HG03095 (cell line): ENCODE data around the gene KRTAP5-3.

Experiments used
- ATAC-seq: cut with Tn5 transposase; IDR thresholded peaks from one replicate; pipeline ENCODE4 v1.9.1; 2021; ENCODE audit warnings: moderate library complexity; ENCODE audit not compliant: unreplicated experiment

KRTAP5-3 gene

DNA sequence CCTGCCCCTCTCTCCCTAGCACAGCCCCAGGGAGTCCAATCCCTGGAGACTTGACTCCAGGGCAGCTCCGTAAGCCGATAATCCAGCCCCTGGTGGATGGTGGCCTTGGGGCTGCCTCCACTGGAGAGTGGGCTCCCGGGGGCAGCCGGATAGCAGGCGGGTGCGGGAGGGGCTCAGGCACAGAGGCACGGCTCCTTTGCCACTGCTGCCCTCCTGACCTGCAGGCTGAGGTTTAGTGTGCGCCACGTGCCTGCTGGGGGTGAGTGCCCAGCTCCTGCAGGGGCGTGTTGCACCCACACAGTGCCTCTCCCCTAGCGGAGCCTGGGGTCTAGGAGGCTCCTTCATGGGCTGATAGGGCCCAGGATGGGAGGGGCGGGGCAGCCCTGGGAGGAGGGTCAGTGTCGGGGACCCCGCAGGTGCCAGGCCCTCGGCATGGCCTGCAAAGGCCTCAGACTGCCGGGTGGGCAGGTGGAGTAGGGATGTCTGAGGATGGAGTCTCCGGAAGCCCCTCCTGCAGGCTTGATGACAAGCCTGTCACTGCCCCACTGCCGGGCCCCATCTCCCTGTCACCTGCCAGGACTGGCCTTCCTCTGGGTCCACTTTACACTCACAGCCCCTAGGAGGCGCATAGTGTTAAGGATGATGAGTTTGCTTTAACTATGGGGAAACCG, 41.7 kb downstream of the KRTAP5-3 start:
- no peak for ATAC-seq

DNA sequence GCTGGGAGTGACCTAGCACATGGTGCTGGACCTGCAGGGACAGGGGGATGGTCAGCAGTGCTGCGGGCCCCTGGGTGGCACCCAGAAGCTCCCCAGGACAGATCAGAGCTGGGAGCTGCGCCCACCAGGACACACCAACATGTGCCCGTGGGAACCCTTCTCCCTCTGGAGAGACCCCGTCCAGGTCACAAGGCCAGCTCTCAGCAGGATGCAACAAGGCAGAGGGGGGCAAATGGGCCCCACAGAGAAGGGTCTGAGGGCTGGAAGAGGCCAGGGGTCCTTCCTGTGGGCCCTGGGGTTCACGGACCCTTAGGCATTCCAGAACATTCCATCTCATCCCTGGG, 42.4 kb downstream of the KRTAP5-3 start:
- ATAC-seq: no peak

DNA sequence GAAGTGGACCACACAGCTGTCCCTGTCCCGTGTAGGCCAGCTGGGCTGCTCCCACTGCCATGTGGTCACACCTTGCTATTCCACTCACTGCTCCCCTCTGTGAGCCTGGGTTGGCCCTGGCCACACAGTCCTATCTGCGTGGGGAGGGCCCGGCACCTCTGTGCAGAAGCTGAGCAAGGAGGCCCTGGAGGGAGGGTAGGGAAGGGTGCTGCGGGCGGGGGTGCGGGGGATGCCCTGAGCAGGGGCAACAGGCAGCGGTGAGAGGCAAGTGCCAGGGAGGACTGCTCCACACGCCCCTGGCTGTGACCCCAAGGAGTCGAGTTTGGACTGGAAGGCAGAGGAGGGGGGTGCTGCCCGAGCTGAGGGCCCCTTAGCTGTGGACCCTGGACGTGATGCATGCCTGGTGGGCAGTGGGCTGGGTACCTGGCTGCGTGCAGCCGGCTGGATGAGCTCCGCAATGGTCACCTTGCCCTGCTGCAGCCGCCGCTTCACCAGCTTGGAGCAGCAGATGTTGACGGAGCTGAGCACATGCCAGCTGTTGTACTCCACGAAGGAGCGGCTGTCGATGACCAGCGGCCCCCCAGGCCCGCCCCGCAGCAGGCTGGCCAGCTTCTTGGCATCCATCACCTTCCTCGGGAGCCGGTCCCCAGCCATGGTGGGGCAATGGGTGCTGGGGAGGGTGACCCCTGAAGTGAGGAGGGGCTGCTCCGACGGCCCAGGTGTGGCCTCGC, 42.9 kb downstream of the KRTAP5-3 start:
- no peak for ATAC-seq

DNA sequence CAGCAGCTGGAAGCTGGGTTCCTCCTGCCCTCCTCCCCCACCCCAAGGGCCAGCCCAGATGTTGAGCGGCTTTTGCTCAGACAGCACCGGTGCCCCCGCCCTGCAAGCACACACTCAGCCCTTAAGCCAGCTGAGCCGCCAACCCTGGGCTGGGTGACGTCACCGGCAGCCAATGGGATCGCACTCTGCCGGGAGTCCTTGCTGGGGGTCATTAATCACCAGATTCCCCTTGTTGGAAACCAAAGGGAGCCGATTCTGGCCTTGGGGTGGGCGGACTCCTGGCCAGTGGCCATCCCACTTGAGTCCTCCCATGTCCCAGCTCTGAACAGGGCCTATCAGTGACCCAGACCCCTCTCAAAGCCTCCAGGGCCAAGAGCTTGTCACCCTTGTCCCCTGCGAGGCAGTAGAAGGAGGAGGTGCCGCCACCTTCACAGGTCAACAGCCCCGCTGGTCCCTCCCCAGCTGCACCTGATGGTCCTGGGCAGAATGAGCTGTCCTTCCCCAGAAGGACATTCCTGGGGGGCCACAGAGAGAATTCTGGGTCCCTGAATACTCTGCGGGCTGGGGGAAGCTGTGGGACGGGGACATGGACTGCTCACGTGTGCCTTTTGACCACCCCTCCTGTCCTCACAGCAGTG, 43.6 kb downstream of the KRTAP5-3 start:
- ATAC-seq: no peak

DNA sequence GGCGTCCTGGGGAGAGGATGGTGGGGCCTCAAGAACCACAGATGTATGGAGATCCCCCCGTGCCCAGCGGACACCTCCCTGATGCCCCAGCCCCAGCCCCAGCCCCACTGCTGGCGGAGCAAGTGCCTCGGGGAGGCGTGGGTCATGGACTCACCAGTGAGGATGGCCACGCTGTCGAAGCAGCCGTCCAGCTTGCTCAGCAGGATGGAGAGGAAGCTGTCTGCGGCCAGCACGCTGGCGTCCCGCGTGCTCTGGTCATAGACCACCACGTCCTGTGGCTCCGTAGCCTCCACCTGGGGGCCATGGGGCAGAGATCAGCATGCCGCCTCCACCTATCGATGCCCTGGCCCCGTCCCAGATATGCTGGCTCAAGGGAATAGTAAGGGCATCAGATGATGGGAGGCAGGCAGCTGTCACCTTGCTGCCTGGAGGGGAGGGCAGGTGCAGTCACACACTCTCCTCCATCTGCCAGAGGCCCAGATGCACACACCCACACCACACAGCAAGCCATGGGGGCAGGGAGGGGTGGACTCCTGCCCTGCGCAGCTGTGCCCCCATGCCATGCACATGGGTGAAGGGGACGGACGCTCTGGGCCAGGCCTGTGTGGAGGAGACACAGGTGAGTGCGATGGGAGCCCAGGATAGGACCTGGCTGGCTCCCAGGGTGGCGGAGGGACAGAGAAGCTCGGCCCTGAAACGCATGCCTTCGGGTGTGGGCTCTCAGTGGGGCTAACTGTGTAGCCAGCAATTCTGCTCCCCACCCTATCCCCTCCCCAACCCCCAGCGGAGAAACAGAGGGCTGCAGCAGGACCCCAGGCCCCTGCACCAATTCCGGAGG, 44.3 kb downstream of the KRTAP5-3 start:
- no peak for ATAC-seq

DNA sequence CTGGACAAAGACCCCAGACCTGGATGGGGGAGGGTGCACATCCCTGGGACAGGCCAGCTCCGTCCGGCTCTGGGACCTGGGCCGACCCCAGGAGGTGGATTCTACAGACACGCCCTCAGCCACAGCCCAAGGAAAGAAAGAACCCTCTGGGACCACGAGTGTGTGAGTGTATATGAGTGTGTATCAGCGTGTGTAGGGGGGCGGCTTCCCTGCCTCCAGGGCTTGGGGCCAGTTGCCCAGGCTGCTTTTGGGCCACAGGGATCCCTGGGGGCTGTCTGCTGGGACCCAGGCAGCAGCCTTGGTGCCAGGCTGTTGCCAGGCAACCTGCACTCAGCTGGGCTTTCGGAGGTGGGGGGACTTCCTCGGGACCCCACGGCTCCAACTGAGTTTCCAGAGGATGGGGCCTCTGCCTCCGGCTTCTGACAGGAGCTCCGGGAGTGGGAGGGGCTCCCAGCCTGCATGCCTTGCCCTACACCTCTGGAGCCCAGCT, 45.1 kb downstream of the KRTAP5-3 start:
- ATAC-seq: no peak

DNA sequence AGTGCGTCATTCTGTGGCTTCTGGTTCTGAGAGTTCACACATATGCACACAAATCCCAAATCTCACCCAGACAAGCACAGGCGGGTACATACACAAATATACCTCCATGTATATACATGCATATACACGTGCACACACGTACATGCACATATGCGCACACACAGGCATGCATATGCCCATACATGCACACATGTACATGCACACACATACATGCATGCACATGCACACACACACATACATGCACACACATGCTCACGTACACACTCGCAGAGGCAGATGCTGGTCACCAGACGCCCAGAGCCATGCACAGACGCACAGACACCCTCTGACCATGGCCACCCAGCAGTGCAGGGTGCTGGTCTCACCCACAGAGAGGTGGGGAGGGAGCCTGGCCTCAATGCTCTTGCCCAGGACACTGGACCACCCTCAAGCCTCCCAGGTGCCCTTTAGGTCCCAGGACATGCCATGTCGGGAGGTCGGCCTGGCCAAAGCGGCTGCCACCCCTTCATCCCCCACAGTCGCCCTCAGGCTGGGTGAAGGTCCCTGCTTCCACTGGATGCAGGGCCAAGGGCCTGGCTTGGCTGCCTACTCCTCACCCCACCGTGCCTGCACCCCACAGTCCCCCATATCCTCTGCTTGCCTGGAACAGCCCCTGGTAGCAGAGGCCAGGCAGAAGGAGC, 45.7 kb downstream of the KRTAP5-3 start:
- ATAC-seq: no peak

DNA sequence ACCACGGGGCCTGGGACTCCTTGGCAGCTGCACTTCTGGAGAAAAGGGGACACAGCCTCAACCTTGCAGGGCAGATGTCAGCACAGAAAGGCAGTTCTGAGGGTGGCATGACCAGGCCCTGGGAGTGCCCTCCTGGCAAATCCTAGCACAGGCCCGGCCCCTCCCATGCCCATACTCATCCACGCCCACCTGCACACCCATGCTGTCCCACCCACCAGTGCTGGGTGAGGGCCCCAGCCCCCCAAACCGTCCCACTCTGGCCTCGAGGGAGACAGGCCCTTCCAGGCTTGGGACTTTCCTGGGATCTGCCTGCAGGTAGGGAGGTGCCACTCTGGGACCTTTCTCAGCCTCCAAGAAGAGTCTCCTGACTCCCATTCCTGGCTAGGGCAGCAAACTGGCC, 46.3 kb downstream of the KRTAP5-3 start:
- ATAC-seq: no peak

DNA sequence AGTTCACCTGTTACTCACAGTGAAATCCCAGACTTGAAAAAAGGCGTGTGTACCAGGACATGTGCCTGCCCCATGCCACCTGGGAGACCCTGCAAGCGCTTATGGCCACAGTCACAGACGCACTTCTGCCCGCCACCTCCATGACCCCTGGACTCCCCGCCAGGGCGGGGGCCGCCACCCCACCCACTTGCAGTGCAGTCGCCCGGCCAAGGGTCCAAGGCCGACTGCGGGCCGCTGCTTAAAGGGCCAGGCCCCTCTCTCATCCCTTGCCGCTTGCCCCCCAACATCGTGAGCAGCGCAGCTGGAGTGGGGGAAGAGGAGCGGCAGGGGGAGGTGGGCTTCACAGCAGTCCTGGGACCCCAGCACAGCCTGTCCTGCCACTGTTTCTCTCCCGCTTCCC, 47.0 kb downstream of the KRTAP5-3 start:
- ATAC-seq: no peak

DNA sequence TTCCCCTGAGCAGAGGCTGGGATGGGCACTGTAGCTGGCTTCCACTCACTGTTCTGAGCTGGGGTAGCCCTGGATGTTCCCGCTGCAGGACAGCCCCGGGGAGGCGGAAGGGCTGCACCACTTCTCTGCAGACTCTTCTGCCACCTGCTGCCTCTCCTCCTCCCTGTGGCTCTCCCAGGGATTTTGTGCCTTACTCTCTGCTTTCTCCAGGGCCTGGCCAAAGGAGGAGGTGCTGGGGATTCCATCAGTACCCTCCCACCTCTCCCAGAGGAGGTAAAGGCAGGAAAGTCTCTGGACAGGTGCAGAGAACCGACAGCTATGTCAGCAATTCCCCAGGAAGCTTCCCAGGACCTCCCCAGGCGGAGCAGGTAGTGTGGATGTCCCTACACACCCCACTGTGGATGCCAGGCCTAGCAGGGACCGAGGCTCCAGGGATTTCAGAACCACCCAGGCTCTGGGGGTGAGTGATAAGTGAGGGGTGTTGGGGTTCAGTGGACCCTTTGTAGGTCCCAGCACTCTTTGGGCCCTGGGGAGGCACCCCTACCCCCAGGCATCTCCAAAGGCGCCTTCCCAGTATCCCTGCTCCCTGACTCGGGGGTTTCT, 47.5 kb downstream of the KRTAP5-3 start:
- ATAC-seq: no peak

DNA sequence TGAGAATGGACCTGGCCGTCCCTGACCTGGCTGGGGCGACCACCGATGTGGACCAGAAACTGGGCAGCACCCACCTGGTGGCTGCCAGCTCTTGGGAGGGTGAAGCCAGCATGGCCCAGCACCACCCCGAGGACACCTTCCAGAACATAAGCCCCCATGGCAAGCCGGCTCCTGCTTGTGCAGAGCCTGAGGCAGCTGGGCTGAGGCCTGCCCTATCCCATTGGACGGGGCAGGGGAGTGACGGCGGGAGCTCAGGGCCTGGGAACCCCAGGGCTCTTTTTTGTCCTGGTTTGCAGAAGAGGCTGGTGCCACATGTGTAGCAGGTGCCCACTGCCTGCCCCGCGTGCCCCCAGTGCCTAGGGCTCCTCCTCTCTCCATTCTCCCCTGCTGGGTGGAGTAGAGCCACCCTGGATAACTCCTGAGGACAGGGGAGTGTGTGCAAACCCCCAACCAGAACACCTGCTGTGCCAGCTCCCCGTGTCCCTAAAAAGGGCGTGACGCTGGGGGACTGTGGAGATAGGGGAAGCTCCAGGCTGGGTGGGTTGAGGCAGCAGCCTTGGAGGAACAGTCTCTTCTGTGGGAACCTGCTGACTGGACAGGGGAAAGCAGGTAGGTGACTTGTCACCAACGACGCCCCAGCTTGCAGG, 48.1 kb downstream of the KRTAP5-3 start:
- no peak for ATAC-seq

DNA sequence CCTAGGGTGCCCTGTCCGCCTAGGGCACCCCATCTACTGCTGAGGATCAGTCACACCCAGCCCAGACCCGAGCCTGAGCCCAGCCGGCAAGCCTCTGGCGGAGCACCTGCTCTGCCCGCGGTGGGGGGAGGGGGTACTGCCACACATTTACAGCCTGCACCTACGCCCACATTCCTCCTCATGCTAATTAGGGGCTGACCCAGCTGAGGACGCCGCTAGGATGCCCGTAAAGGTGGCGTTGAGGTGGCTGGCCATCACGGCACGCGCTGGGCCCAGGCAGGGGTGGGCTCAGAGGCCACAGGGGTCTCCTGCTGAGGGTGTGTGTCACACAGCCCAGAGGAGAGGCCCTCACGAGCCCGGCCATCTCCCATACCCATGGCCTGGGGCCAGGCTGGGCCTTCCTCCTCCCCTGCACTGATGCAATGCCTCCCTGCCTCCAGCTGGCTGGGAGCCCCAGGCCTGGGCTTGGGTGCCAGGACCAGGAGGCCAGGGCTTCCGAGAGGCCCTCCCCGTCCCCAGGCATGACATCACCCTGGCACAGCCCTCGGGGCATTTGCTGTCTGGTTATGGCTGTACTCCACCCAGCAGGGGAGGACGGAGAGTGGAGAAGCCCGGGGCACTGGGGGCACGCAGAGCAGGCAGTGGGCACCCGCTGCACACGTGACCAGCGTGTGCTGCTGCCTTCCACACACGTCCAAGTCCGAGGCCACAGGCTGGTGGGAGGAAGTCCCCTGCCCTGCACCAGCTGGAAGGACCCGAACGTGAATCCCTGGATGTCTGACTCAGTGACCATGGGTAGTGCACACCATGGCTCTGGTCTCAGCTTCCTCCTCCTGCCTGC, 48.9 kb downstream of the KRTAP5-3 start:
- ATAC-seq: no peak

DNA sequence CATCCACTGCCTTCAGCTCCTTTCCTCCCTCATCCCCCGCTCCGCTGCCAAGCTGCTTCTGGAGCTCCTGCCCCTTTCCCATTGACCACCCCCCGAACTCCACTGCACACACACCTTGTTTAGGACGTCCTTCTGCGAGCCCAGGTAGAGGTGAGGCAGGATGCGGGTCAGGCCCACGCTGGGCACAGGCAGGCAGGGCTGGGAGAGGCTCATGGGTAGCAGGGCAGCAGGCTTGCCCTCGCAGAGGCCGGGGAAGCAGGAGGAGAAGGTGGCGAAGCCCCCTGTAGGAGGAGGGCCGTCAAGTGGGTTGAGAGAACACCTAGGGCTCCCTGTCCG, 49.5 kb downstream of the KRTAP5-3 start:
- no peak for ATAC-seq

DNA sequence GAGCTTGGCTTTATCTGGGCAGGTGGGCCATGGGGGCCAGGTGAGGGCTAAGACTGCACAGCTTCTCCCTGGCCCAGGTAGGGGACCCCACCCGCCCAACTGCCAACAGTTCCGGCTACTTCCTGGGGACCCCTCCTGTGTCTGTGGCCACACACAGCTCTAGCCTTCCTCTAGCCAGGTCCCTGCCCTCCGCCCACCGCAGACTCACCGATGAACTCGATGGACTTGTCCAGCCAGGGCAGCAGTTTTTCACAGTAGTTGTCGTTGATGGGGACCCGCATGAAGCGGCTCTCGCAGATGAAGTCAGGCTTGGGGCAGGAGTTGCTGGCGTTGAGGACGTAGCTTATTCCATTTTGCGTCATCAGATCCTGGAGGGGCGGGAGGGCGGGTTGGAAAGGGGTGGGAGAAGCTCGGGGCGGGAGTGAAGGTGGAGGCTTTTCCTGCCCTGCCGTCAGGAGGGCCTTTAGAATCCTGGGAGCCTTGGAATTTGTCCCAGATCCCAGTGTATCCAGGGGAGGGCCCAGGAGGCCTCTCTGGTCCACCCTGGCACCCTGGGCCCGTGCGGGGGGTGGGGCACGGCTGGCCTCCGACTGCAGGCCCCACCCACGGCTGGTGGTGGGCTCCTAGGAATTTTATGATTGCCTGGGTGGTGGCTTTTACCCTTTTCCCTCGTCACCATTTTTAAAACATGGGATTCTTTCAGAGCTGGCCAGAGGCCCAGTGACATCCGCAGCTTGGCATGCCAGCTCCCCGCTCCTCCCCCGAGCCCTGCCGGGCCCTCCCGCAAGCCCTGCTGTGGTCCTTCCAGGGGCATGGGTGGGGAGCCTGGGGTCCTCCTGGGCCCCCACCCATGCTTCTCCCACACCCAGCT, 50.1 kb downstream of the KRTAP5-3 start:
- ATAC-seq: no peak
